Heart right ventricle (tissue), 16 donors: ENCODE results near the gene ERBIN. TPM values are rescaled to one million over a fixed set of nuclear protein-coding genes. Genes with fewer than 3 reads are reported as not detected.
"Not testable (repeated sequence)": the region's sequence is repeated elsewhere in the genome, so short reads cannot be mapped to it uniquely, and the experiment has no call there.

Experiments used
- ATAC-seq, 8 donors: fragments of 200-7000 bp; cut with Tn5 transposase; one replicate each; pipeline ENCODE4 v1.9.1; 2020; ENCODE audit warnings: mild to moderate bottlenecking in 8 of 8, moderate library complexity in 8 of 8, moderate number of reproducible peaks in 1 of 8
- DNase-seq, 2 donors: peaks; one replicate each; pipeline ENCODE4 v3.0.0-alpha.2; 2020
- H3K27ac ChIP-seq, 10 donors: fragments of 200-600 bp; sonication (generic) in 2 of 10; one replicate each; pipeline versions ENCODE4 v1.5.0 to v1.8.0; 2020 to 2022; ENCODE audit warnings: mild to moderate bottlenecking in 3 of 10
- H3K27me3 ChIP-seq, 7 donors: fragments of 200-600 bp; one replicate each; pipeline ENCODE4 v1.8.0; 2021 to 2022; ENCODE audit warnings: mild to moderate bottlenecking in 2 of 7
- H3K36me3 ChIP-seq, 9 donors: fragments of 200-600 bp; sonication (generic) in 1 of 9; one replicate each; pipeline versions ENCODE4 v1.5.0 to v1.8.0; 2020 to 2022; ENCODE audit warnings: mild to moderate bottlenecking in 2 of 9
- H3K4me1 ChIP-seq, 9 donors: fragments of 200-600 bp; sonication (generic) in 1 of 9; one replicate each; pipeline versions ENCODE4 v1.5.0 to v1.8.0; 2020 to 2022; ENCODE audit warnings: mild to moderate bottlenecking in 4 of 9
- H3K4me3 ChIP-seq, 10 donors: fragments of 200-600 bp; sonication (generic) in 2 of 10; one replicate each; pipeline versions ENCODE4 v1.5.0 to v1.8.0; 2020 to 2022; ENCODE audit warnings: mild to moderate bottlenecking in 7 of 10, moderate library complexity in 2 of 10
- H3K9me3 ChIP-seq, 11 donors: fragments of 200-600 bp in 10 of 11; sonication (generic) in 2 of 11; one replicate each; pipeline versions ENCODE4 v1.5.0 to v1.8.0; 2013 to 2022; ENCODE audit warnings: mild to moderate bottlenecking in 2 of 11, control low read depth in 1 of 11, moderate library complexity in 1 of 11
- WGBS, 2 donors: extraction: QIAGEN DNeasy Blood & Tissue Kit; methylation state at CpG; one replicate each; pipeline ENCODE4 v1.1.7; 2013; ENCODE audit warnings: inconsistent platforms in 1 of 2; 5-methylcytosine and 5-hydroxymethylcytosine counted together
- intact Hi-C, 10 donors: fragments of 100-400 bp; cut with DNase I; formaldehyde crosslinking; loops; one replicate each; pipeline versions ENCODE4 v1.11.1 to v1.14.2; 2022
- polyA plus RNA-seq, 2 donors: library from polyadenylated mRNA; stranded (reverse); fragments of 200-250 nt; gene quantifications; one replicate each; pipeline ENCODE4 v1.2.3, GENCODE V29; 2013
- total RNA-seq, 10 donors: library from RNA; stranded (reverse); fragmentation: NEBNext Ultra II Directional in 3 of 10; extraction: Animal tissue kit (Norgen Biotek cat#: 25700) in 3 of 10; gene quantifications; one replicate each; pipeline versions ENCODE4 v1.2.1 to v1.2.4, GENCODE V29; 2021 to 2023
- TF ChIP-seq, protein P1 (sequence below), 9 donors: fragments of 200-600 bp; sonication (generic) in 2 of 9; IDR thresholded peaks; one replicate each; pipeline versions ENCODE4 v1.5.0 to v1.8.0; 2021 to 2022; ENCODE audit warnings: antibody characterized with exemption in 9 of 9, mild to moderate bottlenecking in 5 of 9, moderate library complexity in 1 of 9
- donor health status: Arrhythmogenic right ventricular cardiomyopathy.
- donor health status: ischemic (EF 13 %, LVEDD 7.1; RV severe dilation, severe dysfunction).
- donor health status: healthy with polysubstance abuse.
- donor health status: DM: no; HTN: yes; CAD: no.
- donor health status: DM: no; HTN: no; CAD: no.
- donor health status: ischemic (EF 25% LVEDD 6.9; RV normal size, moderate dysfunction).
- donor health status: ischemic (EF 25% LVEDD 5.7; RV mildly dilated, moderate dysfunction).
- donor health status: healthy.
- donor health status: DM: yes; HTN: yes; CAD: no.
- donor health status: Ischemic cardiomyopathy.
- donor health status: ischemic (EF 35%, LVEDD 5.7; RV mildly dilated, moderate dysfunction).
- donor health status: nonischemic (EF 11% LVEDD 7.7; RV severe dilation, severe dysfunction).
- donor health status: DM: yes; HTN: yes; CAD: no.
- donor health status: PGD.
- donor health status: ischemic (EF 29% LVEDD 5.4; RV normal size, mild dysfunction).
- donor health status: nonischemic (EF 23%, LVEDD 6.1; RV moderate dilation, normal function).

The ERBIN gene
- total and polyA plus RNA-seq, 12 donors, result 7.4 to 63.3 (median 42.5) TPM

DNA sequence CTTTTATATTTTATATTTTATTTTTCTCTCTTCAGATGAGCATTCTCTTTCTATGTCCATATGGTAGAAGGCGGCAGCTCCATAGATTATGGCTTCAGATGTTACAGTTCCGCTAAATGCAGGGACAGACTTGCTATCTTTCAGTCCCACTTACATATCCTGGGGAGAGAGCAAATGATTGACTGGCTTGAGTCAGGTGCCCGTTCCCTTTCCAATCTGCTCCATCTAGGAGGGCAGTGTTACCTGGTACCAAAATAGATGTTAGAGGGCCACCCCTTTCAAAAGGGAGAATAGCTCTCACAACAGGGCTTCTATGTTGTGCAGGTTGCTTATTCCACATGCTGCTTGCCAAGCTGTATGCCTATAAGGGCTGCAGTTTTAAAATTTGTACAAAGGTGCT is 45.3 kb downstream of the ERBIN start:
- peaks cover 0 to 5% (median 0%) of the 10 kb centered on the region in 11 donors for H3K9me3 ChIP-seq
- no peak overlapping the region for H3K4me3 ChIP-seq
- peaks cover 4 to 65% (median 49%) of the 10 kb centered on the region in 9 donors for H3K4me1 ChIP-seq
- intact Hi-C loops, result no loop called here
- TF ChIP-seq, protein P1, sequence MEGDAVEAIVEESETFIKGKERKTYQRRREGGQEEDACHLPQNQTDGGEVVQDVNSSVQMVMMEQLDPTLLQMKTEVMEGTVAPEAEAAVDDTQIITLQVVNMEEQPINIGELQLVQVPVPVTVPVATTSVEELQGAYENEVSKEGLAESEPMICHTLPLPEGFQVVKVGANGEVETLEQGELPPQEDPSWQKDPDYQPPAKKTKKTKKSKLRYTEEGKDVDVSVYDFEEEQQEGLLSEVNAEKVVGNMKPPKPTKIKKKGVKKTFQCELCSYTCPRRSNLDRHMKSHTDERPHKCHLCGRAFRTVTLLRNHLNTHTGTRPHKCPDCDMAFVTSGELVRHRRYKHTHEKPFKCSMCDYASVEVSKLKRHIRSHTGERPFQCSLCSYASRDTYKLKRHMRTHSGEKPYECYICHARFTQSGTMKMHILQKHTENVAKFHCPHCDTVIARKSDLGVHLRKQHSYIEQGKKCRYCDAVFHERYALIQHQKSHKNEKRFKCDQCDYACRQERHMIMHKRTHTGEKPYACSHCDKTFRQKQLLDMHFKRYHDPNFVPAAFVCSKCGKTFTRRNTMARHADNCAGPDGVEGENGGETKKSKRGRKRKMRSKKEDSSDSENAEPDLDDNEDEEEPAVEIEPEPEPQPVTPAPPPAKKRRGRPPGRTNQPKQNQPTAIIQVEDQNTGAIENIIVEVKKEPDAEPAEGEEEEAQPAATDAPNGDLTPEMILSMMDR (IDR thresholded peaks at IDR 0.05), result no peak
- DNase-seq (no peak), ATAC-seq (no peak)
- peaks cover 0 to 6% (median 0%) of the 10 kb centered on the region in 9 donors for H3K36me3 ChIP-seq
- WGBS, 2 donors, result 71% methylated on average over 3 of the region's 3 CpGs
- H3K27ac ChIP-seq, result no peak overlapping the region
- no peaks in the 10 kb centered on the region for H3K27me3 ChIP-seq

GRCh38 chr5:65972896-65973295 is 46.5 kb downstream of the ERBIN start:
- DNase-seq, H3K4me3 ChIP-seq, H3K9me3 ChIP-seq, H3K36me3 ChIP-seq, H3K27ac ChIP-seq, H3K27me3 ChIP-seq, ATAC-seq, intact Hi-C loops: not testable (repeated sequence)
- H3K4me1 ChIP-seq, result peaks cover 4 to 54% (median 36%) of the 10 kb centered on the region in 9 donors
- WGBS, 2 donors, result 92 to 98% methylated on average over 3 of the region's 3 CpGs

GRCh38 chr5:65978251-65978650 is 51.9 kb downstream of the ERBIN start:
- ATAC-seq, result no peak

DNA sequence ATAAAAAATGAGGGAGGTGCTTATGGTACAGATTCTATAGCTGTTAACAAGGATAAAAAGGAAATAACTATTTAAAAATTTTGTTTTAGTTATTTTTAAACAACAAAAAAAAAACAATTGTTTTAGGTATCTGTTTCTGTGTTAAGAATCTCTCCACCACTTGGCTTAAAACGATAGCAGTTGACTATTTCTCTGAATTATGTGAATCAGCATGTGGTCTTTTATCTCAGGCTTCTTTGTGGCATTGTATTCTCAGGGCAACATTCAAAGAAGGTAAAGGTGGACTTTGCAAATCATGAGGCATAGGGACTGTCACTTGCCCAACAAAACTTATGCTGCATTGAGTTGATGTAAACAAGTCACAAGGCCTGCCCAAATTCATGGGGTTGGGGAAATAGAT is 55.2 kb downstream of the ERBIN start:
- Histone ChIP-seq H3K4me3 (no peak overlapping the region), H3K27me3 (no peaks in the 10 kb centered on the region), H3K9me3 (no peaks in the 10 kb centered on the region), H3K36me3 (no peaks in the 10 kb centered on the region), H3K4me1 (peaks cover 0 to 29% (median 5%) of the 10 kb centered on the region in 9 donors), H3K27ac (no peak overlapping the region)
- TF ChIP-seq, protein P1 (IDR thresholded peaks at IDR 0.05), result no peak
- no peak for ATAC-seq
- intact Hi-C loops, result no loop called here
- no peak for DNase-seq
- WGBS, 2 donors, result 80 to 85% methylated on average over 1 of the region's 1 CpG

More at GRCh38 chr5:65978251-65978650, 51.9 kb downstream of the ERBIN start:
- intact Hi-C loops, result no loop called here
- Histone ChIP-seq H3K27ac (no peak overlapping the region), H3K4me3 (no peak overlapping the region), H3K27me3 (no peaks in the 10 kb centered on the region), H3K4me1 (peaks cover 0 to 13% (median 0%) of the 10 kb centered on the region in 9 donors), H3K36me3 (peaks cover 0 to 6% (median 0%) of the 10 kb centered on the region in 9 donors), H3K9me3 (no peaks in the 10 kb centered on the region)
- WGBS, 2 donors, result 86 to 88% methylated on average over 3 of the region's 3 CpGs
- TF ChIP-seq, protein P1 (IDR thresholded peaks at IDR 0.05), result no peak
- DNase-seq, result no peak

- peaks cover 0 to 30% (median 5%) of the 10 kb centered on the region in 9 donors for H3K4me1 ChIP-seq
- 97 to 99% methylated on average over 3 of the region's 3 CpGs for WGBS, 2 donors
Measured at GRCh38 chr5:65981969-65982619, 55.7 kb downstream of the ERBIN start.

More at GRCh38 chr5:65981969-65982619, 55.7 kb downstream of the ERBIN start:
- Histone ChIP-seq H3K27me3 (no peaks in the 10 kb centered on the region), H3K4me3 (no peak overlapping the region), H3K9me3 (no peaks in the 10 kb centered on the region), H3K36me3 (no peaks in the 10 kb centered on the region), H3K27ac (no peak overlapping the region)
- TF ChIP-seq, protein P1 (IDR thresholded peaks at IDR 0.05), result no peak
- no peak for DNase-seq
- intact Hi-C loops, result no loop called here
- no peak for ATAC-seq
